PC-3 (cell line): ENCODE measurements around the gene NPC1. TPM values are rescaled to one million over a fixed set of nuclear protein-coding genes. Genes with fewer than 3 reads are reported as not detected.
A peak's percentile ranks its signal among the peaks of the same experiment; 100 is the strongest.

Source experiments
- ATAC-seq: fragments of 200-7000 bp; cut with Tn5 transposase; 2 replicates; pipeline ENCODE4 v1.9.1; 2020; ENCODE audit warnings: mild to moderate bottlenecking, moderate library complexity
- BruUV-seq: library from RNA; stranded (reverse); fragments of 400-500 nt; replicated peaks from 2 replicates; lab custom pipeline; 2021; lab: Mats Ljungman, UMichigan
- CTCF ChIA-PET: fragments of 300-600 bp; sonication (Branson Sonifier 250); formaldehyde crosslinking; loops from one replicate; lab custom pipeline; 2022; ENCODE audit warnings: antibody characterized with exemption; lab: Charles Lee
- POLR2A ChIA-PET: fragments of 300-600 bp; sonication (Branson Sonifier 250); formaldehyde crosslinking; loops from one replicate; lab custom pipeline; 2022; ENCODE audit warnings: antibody characterized with exemption; ENCODE audit not compliant: unreplicated experiment; lab: Charles Lee
- DNase-seq: peaks from one replicate; pipeline ENCODE4 v3.0.0-alpha.2; 2015
- H2AFZ ChIP-seq: fragments of 300-600 bp; sonication (generic); 2 replicates; pipeline ENCODE4 v1.6.0; 2016; ENCODE audit warnings: antibody characterized with exemption, low read length
- H3F3A ChIP-seq: fragments of 300-600 bp; sonication (generic); one replicate; pipeline ENCODE4 v1.6.0; 2017; ENCODE audit warnings: antibody characterized with exemption, low read length, control low read depth, mild to moderate bottlenecking; ENCODE audit not compliant: unreplicated experiment
- H3K27ac ChIP-seq: fragments of 300-600 bp; sonication (generic); 2 replicates; pipeline ENCODE4 v1.5.1; 2016; ENCODE audit warnings: mild to moderate bottlenecking, low read length
- H3K27me3 ChIP-seq: fragments of 300-600 bp; sonication (generic); 2 replicates; pipeline ENCODE4 v1.6.1; 2016; ENCODE audit warnings: low read length, mixed read lengths
- H3K36me3 ChIP-seq: fragments of 300-600 bp; sonication (generic); 2 replicates; pipeline ENCODE4 v1.6.1; 2016; ENCODE audit warnings: low read depth, mixed run types, low read length, mixed read lengths
- H3K4me1 ChIP-seq: fragments of 300-600 bp; sonication (generic); 2 replicates; pipeline ENCODE4 v1.5.1; 2016; ENCODE audit warnings: low read length; ENCODE audit not compliant: insufficient read depth
- H3K4me2 ChIP-seq: fragments of 300-600 bp; sonication (generic); 2 replicates; pipeline ENCODE4 v1.6.0; 2016; ENCODE audit warnings: low read length
- H3K4me3 ChIP-seq: fragments of 300-600 bp; sonication (generic); 2 replicates; pipeline ENCODE4 v1.5.1; 2016; ENCODE audit warnings: mild to moderate bottlenecking, low read length, mixed read lengths
- H3K79me2 ChIP-seq: fragments of 300-600 bp; sonication (generic); 2 replicates; pipeline ENCODE4 v1.6.1; 2017; ENCODE audit warnings: low read length, mixed read lengths
- H3K9ac ChIP-seq: fragments of 300-600 bp; sonication (generic); 2 replicates; pipeline ENCODE4 v1.6.0; 2016; ENCODE audit warnings: mild to moderate bottlenecking, low read length
- H3K9me2 ChIP-seq: fragments of 300-600 bp; sonication (generic); replicated peaks from 2 replicates; pipeline ENCODE4 v1.6.1; 2016; ENCODE audit warnings: mixed run types, low read length, mixed read lengths
- H3K9me3 ChIP-seq: fragments of 300-600 bp; sonication (generic); 2 replicates; pipeline ENCODE4 v1.6.1; 2016; ENCODE audit warnings: low read length, mixed read lengths
- H4K20me1 ChIP-seq: fragments of 300-600 bp; sonication (generic); 2 replicates; pipeline ENCODE4 v1.6.1; 2016; ENCODE audit warnings: low read length, mixed read lengths
- CTCF ChIP-seq: fragments of 300-600 bp; sonication (generic); conservative IDR thresholded peaks from 2 replicates; pipeline ENCODE4 v1.5.1; 2017; ENCODE audit warnings: antibody characterized with exemption, low read depth, mild to moderate bottlenecking, low read length
- EZH2 ChIP-seq: fragments of 300-600 bp; sonication (generic); IDR thresholded peaks from one replicate; pipeline ENCODE4 v1.6.1; 2017; ENCODE audit warnings: antibody characterized with exemption, mild to moderate bottlenecking, low read length; ENCODE audit not compliant: unreplicated experiment
- EZH2phosphoT487 ChIP-seq: fragments of 300-600 bp; sonication (generic); IDR thresholded peaks from 2 replicates; pipeline ENCODE4 v1.6.1; 2018; ENCODE audit warnings: mild to moderate bottlenecking, antibody characterized with exemption, low read length, borderline replicate concordance
- intact Hi-C: fragments of 100-400 bp; cut with micrococcal nuclease; formaldehyde crosslinking; loops from 2 replicates; pipeline ENCODE4 v1.9.0; 2023
- total RNA-seq: library from RNA; depleted of rRNA; stranded (reverse); fragments of >200 nt; gene quantifications from 2 replicates; pipeline ENCODE4 v1.2.3, GENCODE V29; 2014

The NPC1 gene
- total RNA-seq, 1 experiment from 2014 or later = 85.5 TPM

GRCh38 chr18:23627970-23628369 is 41.7 kb upstream of the NPC1 start:
- H3F3A ChIP-seq = peaks cover 21% of the 10 kb centered on the region
- H3K4me3 ChIP-seq = peak overlapping the region; percentile 17; the same call in 1 of the 2 replicates
- H3K9me2 ChIP-seq = no peaks in the 10 kb centered on the region
- peaks cover 50% of the 10 kb centered on the region for H3K4me1 ChIP-seq
- no peak overlapping the region for H2AFZ ChIP-seq
- DNase-seq = peak; percentile 11
- POLR2A ChIA-PET = interaction anchor here (0.6 kb wide), 1 partner anchor 10 kb away, joined by 4 read pairs; no protein-coding TSS in a partner anchor
- H3K9me3 ChIP-seq = no peaks in the 10 kb centered on the region
- no peaks in the 10 kb centered on the region for H3K27me3 ChIP-seq
- ATAC-seq = no peak
- peak overlapping the region; percentile 69 for H3K4me2 ChIP-seq
- intact Hi-C loops = loop anchor here (1.0 to 2.0 kb wide), 3 partner anchors 41 to 61 kb away; partner anchors contain the start of genes LAMA3 and NPC1
- H3K36me3 ChIP-seq = no peaks in the 10 kb centered on the region
- CTCF ChIA-PET = interaction anchor here (0.6 to 3.7 kb wide), 3 partner anchors 35 to 172 kb away, joined by 3 to 38 read pairs (median 6); no protein-coding TSS in a partner anchor
- no peak for TF ChIP-seq CTCF
- no peak for TF ChIP-seq EZH2
- no peak for TF ChIP-seq EZH2phosphoT487
- no peaks in the 10 kb centered on the region for H4K20me1 ChIP-seq
- no peaks in the 10 kb centered on the region for H3K79me2 ChIP-seq
- TSS peak; percentile 91 for BruUV-seq
- peak overlapping the region; percentile 98 for H3K27ac ChIP-seq
- peak overlapping the region; percentile 89 for H3K9ac ChIP-seq

GRCh38 chr18:23627321-23627720 is 41.0 kb upstream of the NPC1 start:
- DNase-seq = peak; percentile 92
- BruUV-seq = no TSS peak
- no peak overlapping the region for H2AFZ ChIP-seq
- peaks cover 21% of the 10 kb centered on the region for H3F3A ChIP-seq
- peaks cover 50% of the 10 kb centered on the region for H3K4me1 ChIP-seq
- H3K79me2 ChIP-seq = no peaks in the 10 kb centered on the region
- H3K36me3 ChIP-seq = no peaks in the 10 kb centered on the region
- H3K4me2 ChIP-seq = peak overlapping the region; percentile 69
- H3K27me3 ChIP-seq = no peaks in the 10 kb centered on the region
- H3K9me3 ChIP-seq = no peaks in the 10 kb centered on the region
- H3K9me2 ChIP-seq = no peaks in the 10 kb centered on the region
- no peaks in the 10 kb centered on the region for H4K20me1 ChIP-seq
- intact Hi-C loops = loop anchor here (1.0 to 2.0 kb wide), 3 partner anchors 41 to 62 kb away; partner anchors contain the start of genes LAMA3 and NPC1
- ChIA-PET POLR2A (interaction anchor here (0.5 to 0.7 kb wide), 3 partner anchors 8 to 172 kb away, joined by 3 to 16 read pairs (median 9); no protein-coding TSS in a partner anchor), CTCF (interaction anchor here (3.7 kb wide), 1 partner anchor 75 kb away, joined by 38 read pairs; no protein-coding TSS in a partner anchor)
- H3K27ac ChIP-seq = peak overlapping the region; percentile 98
- H3K9ac ChIP-seq = peak overlapping the region; percentile 89
- ATAC-seq = peak; percentile 65
- TF ChIP-seq EZH2phosphoT487 (no peak), EZH2 (no peak), CTCF (no peak)
- peak overlapping the region; percentile 29; the same call in 1 of the 2 replicates for H3K4me3 ChIP-seq
